Mucosa of descending colon (tissue), 3 donors: ENCODE measurements around the gene TNRC6A. TPM values are rescaled to one million over a fixed set of nuclear protein-coding genes. Genes with fewer than 3 reads are reported as not detected.

Experiments
- ATAC-seq: fragments of 200-7000 bp; cut with Tn5 transposase; one replicate; pipeline ENCODE4 v1.9.1; 2020; ENCODE audit warnings: mild to moderate bottlenecking, moderate library complexity
- DNase-seq, 3 donors: peaks; one replicate each; pipeline ENCODE4 v3.0.0-alpha.2; 2020
- H3K36me3 ChIP-seq: fragments of 200-600 bp; one replicate; pipeline ENCODE4 v1.8.0; 2021; ENCODE audit warnings: low read depth, mild to moderate bottlenecking
- H3K4me1 ChIP-seq: fragments of 200-600 bp; one replicate; pipeline ENCODE4 v1.8.0; 2021; ENCODE audit warnings: low read depth, mild to moderate bottlenecking
- H3K4me3 ChIP-seq: fragments of 200-600 bp; one replicate; pipeline ENCODE4 v1.8.0; 2021; ENCODE audit warnings: mild to moderate bottlenecking
- H3K9me3 ChIP-seq: fragments of 200-600 bp; one replicate; pipeline ENCODE4 v1.8.0; 2021; ENCODE audit warnings: mild to moderate bottlenecking
- intact Hi-C, 2 donors: fragments of 100-400 bp; cut with DNase I in 1 of 2; cut with micrococcal nuclease in 1 of 2; formaldehyde crosslinking; loops; one replicate each; pipeline versions ENCODE4 v1.11.0 to v1.11.1; 2022; cut with DNase I, micrococcal nuclease
- total RNA-seq, 3 donors: library from RNA; stranded (reverse); fragmentation: NEBNext Ultra II Directional in 2 of 3; extraction: Animal tissue kit (Norgen Biotek cat#: 25700) in 2 of 3; gene quantifications; one replicate each; pipeline versions ENCODE4 v1.2.1 to v1.2.4, GENCODE V29; 2021 to 2023
- TF ChIP-seq, protein P1 (sequence below): fragments of 200-600 bp; IDR thresholded peaks from one replicate; pipeline ENCODE4 v1.8.0; 2022; ENCODE audit warnings: antibody characterized with exemption, mild to moderate bottlenecking
- donor health status: DM: no; HTN: no; CAD: no; lungs with moderate emphysema.
- donor health status: DM: no; HTN: no; CAD: no.
- donor health status: DM: no; HTN: yes; CAD: no.

Gene TNRC6A
- total RNA-seq, 3 donors from 2014 or later, result 40.5 to 83.7 (median 47.8) TPM

DNA sequence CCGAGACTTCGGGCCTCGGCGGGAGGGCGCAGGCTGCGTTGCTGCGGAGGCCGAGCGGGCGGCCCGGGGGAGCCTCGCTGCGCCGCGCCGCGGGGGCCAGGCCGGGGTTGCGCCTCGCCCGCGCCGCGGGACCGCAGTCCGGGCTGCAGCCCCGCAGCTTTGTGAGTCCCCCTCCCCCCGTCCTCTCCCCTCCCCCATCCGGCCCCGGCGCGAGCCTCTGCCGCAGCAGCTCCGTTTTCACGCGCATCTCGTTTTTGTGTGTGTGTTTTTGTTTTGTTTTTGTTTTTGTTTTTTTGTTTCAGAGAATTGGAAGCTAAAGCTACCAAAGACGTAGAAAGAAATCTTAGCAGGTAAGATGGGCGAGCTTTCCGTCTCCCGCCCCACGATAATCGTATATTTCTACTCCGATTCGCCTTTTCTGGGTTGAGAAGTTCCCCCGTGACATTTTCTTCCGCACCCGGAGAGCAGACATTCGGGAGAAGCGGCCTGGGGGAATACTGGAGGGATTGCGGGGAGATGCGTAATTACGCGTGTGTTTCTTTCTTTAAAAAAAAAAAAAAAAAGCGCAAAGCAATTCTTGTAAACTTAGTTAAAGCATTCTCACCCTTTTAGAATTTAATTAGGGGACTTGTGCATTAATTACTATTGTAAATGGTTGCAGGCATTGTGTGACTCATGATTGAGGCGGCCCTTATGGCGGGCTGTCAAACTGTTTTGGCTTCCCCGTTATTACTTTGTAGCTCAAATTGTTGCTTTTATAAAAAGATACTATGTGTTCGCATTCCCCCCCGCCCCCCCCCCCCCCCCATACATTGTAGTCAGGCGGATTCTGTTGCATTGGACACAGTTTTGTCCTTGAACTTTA is 732 bp downstream of the TNRC6A start:
- intact Hi-C loops, result no loop called here
- Histone ChIP-seq H3K4me1 (peaks cover 16% of the 10 kb centered on the region), H3K36me3 (no peaks in the 10 kb centered on the region), H3K4me3 (peak overlapping the region; percentile 82), H3K9me3 (no peaks in the 10 kb centered on the region)
- ATAC-seq (peak; percentile 29), DNase-seq (peak; percentile 59 to 70 (median 67))
- TF ChIP-seq, protein P1, sequence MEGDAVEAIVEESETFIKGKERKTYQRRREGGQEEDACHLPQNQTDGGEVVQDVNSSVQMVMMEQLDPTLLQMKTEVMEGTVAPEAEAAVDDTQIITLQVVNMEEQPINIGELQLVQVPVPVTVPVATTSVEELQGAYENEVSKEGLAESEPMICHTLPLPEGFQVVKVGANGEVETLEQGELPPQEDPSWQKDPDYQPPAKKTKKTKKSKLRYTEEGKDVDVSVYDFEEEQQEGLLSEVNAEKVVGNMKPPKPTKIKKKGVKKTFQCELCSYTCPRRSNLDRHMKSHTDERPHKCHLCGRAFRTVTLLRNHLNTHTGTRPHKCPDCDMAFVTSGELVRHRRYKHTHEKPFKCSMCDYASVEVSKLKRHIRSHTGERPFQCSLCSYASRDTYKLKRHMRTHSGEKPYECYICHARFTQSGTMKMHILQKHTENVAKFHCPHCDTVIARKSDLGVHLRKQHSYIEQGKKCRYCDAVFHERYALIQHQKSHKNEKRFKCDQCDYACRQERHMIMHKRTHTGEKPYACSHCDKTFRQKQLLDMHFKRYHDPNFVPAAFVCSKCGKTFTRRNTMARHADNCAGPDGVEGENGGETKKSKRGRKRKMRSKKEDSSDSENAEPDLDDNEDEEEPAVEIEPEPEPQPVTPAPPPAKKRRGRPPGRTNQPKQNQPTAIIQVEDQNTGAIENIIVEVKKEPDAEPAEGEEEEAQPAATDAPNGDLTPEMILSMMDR, result no peak

DNA sequence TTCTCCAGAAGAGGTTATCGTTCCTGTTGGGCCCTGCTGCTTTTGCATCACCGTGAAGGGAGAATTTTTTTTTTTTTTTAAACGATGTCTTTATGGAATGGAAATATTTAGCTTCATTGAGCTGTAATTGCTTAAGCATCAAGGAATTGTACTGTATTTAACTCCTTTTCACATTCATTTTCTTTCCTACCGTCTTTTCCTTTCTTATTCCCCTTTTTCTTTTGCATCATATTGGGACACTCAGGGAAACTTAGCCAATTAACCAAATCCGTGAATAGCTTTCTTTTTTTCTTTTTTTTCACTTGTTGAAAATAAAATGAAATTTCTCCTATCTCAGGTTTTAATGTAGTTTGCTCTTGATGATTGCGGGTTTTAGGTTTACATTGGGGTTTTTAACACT is 1.5 kb downstream of the TNRC6A start:
- Histone ChIP-seq H3K9me3 (no peaks in the 10 kb centered on the region), H3K4me3 (no peak overlapping the region), H3K4me1 (peaks cover 16% of the 10 kb centered on the region), H3K36me3 (no peaks in the 10 kb centered on the region)
- ATAC-seq (no peak), DNase-seq (no peak)
- TF ChIP-seq, protein P1, result no peak
- intact Hi-C loops, result no loop called here

DNA sequence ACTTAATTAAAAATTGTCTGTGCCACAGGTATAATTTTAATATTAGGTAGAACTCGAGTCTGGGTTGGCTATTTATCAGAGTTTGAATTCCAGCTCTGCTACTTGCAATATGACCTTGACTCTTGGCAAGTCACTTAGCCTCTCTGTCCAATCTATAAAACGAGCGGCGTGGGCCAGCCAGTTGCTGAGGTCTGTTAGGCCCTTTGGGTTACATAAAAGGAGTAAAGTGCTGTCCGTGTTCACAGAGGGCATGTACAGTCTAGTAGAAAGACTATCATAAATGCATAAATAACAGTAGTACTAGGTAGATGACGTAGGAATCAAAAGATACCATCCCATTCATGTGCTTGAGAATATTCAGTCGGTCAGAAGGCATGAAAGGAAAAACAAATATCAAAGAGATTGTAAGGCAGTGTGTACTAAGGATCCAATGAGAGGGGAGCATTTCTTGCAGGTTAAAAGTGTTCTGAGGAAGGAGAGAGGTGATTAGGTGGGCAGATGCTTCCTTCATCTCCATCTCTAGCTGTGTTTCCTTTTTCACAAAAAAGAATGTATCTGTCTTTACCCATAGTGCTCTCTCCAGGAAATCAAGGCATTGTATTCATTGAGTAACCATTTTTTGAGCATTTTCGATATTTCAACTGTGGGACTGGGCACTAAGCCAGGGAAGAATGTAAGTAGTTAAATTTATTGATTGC is 2.4 kb downstream of the TNRC6A start:
- Histone ChIP-seq H3K36me3 (no peaks in the 10 kb centered on the region), H3K4me1 (peaks cover 21% of the 10 kb centered on the region), H3K4me3 (no peak overlapping the region), H3K9me3 (no peaks in the 10 kb centered on the region)
- peak in 1 of 3 donors; percentile 29 for DNase-seq
- TF ChIP-seq, protein P1, result no peak
- ATAC-seq, result no peak
- intact Hi-C loops, result no loop called here

DNA sequence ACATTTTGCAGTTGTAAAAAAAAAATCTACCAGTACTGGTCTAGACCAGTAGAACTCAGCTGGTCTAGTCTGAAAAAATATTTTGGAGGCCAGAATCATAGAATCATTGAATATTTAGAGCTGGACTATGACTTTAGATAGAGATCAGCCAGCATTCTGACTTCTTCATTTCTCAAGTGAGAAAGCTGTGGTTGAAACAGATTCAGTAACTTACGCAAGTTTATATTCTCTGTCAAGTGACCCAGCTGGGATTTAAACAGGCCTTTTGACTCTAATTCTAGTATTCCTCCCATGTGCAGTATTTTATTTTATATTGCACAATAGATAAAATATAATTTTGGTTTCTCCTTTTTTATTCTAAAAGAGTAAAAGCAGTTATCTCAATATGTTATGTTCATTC is 4.9 kb downstream of the TNRC6A start:
- no peaks in the 10 kb centered on the region for H3K36me3 ChIP-seq
- DNase-seq (no peak), ATAC-seq (no peak)
- TF ChIP-seq, protein P1, result no peak
- peaks cover 35% of the 10 kb centered on the region for H3K4me1 ChIP-seq
- no peak overlapping the region for H3K4me3 ChIP-seq
- H3K9me3 ChIP-seq, result no peaks in the 10 kb centered on the region
- intact Hi-C loops, result no loop called here

DNA sequence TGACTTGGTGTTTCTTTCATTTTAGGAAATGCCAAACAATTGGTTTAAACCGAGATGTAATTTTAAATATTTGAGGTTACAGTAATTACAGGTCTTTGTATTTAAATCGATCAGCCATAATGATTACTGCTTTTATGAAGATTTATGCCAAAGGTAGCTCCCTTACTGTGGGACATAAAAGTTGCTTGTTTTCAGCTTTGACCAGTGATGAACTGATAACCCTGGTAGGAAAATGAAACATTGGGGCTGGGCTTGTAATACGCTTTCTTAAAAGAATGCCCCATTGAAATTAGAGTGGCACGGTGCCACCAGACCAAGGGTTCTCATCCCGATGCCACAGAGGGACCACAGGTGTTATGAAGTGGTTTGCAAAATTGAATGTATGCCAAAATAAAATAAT is 7.3 kb downstream of the TNRC6A start:
- H3K9me3 ChIP-seq, result no peaks in the 10 kb centered on the region
- intact Hi-C loops, result no loop called here
- H3K36me3 ChIP-seq, result no peaks in the 10 kb centered on the region
- TF ChIP-seq, protein P1, result no peak
- no peak for ATAC-seq
- DNase-seq, result no peak
- no peak overlapping the region for H3K4me3 ChIP-seq
- peaks cover 24% of the 10 kb centered on the region for H3K4me1 ChIP-seq
